ENCODE results near the gene ZC3H7B.

DNA sequence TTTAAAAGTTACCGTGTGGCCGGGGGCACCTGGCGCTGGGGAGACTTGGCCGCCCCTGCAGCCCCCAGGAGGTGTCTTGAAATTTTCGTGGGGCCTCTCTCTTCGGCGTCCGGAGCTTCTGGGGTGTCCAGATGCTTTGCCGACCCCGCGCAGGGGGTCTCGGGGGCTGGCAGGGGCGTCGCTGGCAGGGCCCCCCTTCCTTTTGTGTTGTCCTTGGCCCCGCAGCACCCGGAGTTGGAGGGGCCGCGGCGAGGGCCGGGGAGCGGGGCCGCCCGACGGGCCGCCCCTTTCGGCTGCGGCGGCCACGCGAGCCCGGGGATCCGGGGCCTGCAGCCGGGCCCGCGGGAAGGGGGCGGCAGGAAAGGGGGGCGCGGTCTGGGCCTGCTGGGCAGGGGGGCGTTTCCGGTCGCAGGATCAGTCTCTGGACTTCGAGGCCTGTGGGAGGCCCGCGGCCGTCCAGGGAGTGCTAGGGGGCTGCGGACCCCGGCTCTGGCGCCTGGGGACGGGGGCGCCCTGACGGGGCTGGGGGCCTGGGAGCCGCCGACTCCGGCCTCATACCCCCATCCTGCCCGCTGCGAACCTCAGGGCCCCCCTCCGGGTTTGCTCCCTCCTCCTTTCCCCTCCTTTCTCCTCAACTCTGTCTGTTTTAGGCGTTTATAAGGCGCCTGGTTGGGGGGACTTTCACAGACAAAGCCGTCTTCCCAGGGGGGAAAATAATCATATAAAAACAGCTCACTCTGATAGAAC lies 869 bp downstream of the ZC3H7B start:
- TF ChIP-seq ZBTB7A (IDR thresholded peaks at IDR 0.05; ENCODE audit: low read depth) (peak; percentile 69; the same call in 1 of the 2 replicates), RAD21 (IDR thresholded peaks at IDR 0.05; ENCODE audit: low read depth) (no peak), EP300 (IDR thresholded peaks at IDR 0.05; ENCODE audit: borderline replicate concordance) (no peak), CREB1 (IDR thresholded peaks at IDR 0.05; ENCODE audit: low read depth) (no peak), TAF1 (IDR thresholded peaks at IDR 0.05; ENCODE audit: low read depth) (no peak), TCF12 (IDR thresholded peaks at IDR 0.05; ENCODE audit: low read depth) (no peak), YY1 (IDR thresholded peaks at IDR 0.05; ENCODE audit: low read depth) (no peak), TEAD4 (IDR thresholded peaks at IDR 0.05) (no peak), EGR1 (IDR thresholded peaks at IDR 0.05) (no peak), NFIC (IDR thresholded peaks at IDR 0.05) (no peak)
- TF ChIP-seq, protein P1, sequence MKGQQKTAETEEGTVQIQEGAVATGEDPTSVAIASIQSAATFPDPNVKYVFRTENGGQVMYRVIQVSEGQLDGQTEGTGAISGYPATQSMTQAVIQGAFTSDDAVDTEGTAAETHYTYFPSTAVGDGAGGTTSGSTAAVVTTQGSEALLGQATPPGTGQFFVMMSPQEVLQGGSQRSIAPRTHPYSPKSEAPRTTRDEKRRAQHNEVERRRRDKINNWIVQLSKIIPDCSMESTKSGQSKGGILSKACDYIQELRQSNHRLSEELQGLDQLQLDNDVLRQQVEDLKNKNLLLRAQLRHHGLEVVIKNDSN (IDR thresholded peaks at IDR 0.05): no peak
- TF ChIP-seq, protein P2, sequence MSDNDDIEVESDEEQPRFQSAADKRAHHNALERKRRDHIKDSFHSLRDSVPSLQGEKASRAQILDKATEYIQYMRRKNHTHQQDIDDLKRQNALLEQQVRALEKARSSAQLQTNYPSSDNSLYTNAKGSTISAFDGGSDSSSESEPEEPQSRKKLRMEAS (IDR thresholded peaks at IDR 0.05): no peak; the same call in 1 of the 2 replicates
